ENCODE measurements around the gene RGS2. TPM values are rescaled to one million over a fixed set of nuclear protein-coding genes. Genes with fewer than 3 reads are reported as not detected.

RGS2 gene, protein sequence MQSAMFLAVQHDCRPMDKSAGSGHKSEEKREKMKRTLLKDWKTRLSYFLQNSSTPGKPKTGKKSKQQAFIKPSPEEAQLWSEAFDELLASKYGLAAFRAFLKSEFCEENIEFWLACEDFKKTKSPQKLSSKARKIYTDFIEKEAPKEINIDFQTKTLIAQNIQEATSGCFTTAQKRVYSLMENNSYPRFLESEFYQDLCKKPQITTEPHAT
- 10 to 100 TPM; 16.5 to 28.6 TPM for total RNA-seq

DNA sequence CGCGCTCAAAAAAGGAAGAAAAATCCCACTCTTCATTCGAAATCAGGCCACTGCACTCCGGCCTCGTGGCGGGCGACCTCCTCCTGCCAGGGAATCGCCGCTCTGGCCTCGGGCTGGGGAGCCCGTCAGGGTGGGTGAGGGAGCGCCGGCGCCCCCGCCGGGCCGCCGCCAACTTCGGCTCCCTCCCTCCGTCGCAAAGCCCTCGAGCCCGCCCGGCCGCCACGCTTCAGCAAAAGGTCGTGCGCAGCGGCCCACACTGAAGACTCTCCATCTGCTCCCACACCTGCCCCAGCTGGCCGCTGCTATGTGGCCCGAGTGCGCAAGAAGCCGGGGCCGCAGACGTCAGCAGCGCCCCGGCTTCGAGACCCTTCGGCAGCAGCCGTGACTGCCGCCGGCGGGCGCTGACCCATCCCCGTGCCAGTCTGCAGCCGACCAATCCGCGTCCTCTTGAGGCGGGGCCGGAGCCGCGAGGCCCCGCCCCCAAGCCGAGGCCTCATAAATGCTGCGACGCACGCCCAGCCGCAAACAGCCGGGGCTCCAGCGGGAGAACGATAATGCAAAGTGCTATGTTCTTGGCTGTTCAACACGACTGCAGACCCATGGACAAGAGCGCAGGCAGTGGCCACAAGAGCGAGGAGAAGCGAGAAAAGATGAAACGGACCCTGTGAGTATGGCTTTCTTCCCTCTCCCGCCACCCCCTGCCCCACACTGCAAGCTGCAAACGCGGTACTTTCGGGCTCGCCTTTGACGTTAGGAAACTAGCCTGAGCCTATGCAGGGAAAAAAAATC lies at the start of gene RGS2:
TSS of gene RGS2 (plus strand) at position 522 of the 789 bp plus-strand sequence. CDS start at position 555, 33 bp downstream.
- intact Hi-C loops (cut with DNase I) = loop anchor here (10.0 kb wide), 2 partner anchors 316 to 334 kb away; partner anchors contain the start of gene CDC73
- no peaks in the 10 kb centered on the region for H3K36me3 ChIP-seq

DNA sequence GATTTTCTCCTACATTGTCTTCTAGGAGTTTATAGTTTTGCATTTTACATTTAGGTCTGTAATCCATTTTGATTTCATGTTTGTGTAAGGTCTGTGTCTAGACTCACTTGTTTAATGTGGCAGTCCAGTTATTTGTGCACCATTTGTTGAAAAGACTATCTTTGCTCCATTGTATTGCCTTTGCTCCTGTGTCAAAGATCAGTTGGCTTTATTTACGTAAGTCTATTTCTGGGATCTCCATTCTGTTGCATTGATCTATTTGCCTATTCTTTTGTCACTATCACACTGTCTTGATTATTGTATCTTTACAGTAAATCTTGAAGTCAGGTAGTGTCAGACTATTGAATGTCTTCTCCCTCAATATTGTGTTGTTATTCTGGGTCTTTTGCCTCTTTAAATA lies 49.7 kb upstream of the RGS2 start:
- H3K36me3 ChIP-seq = no peaks in the 10 kb centered on the region
- no peak overlapping the region for H3K27ac ChIP-seq
- no peak for DNase-seq
- H3K9me3 ChIP-seq = no peaks in the 10 kb centered on the region
- no peaks in the 10 kb centered on the region for H3K27me3 ChIP-seq
- no peak overlapping the region for H3K4me3 ChIP-seq
- no peak overlapping the region for H3K9ac ChIP-seq (ENCODE audit: low read depth in 2 of 2, low read length in 2 of 2)
- intact Hi-C loops (cut with DNase I) = no loop called here
- TF ChIP-seq CTCF (IDR thresholded peaks at IDR 0.05) = no peak
- H3K4me1 ChIP-seq = no peaks in the 10 kb centered on the region

More for the DNA sequence above, at the start of gene RGS2:
- Histone ChIP-seq H3K27me3 (no peaks in the 10 kb centered on the region), H3K27ac (peak within 1 kb of the TSS; percentile 88), H3K9ac (ENCODE audit: low read depth in 2 of 2, low read length in 2 of 2) (peak within 1 kb of the TSS; percentile 85 to 86), H3K4me1 (no peaks in the 10 kb centered on the region), H3K9me3 (no peaks in the 10 kb centered on the region), H3K4me3 (peak within 1 kb of the TSS; percentile 68)
- TF ChIP-seq CTCF (IDR thresholded peaks at IDR 0.05) = no peak
- peak; percentile 92 for DNase-seq

GRCh38 chr1:192762265-192762664 lies 46.6 kb upstream of the RGS2 start:
- intact Hi-C loops (cut with DNase I) = no loop called here
- H3K9ac ChIP-seq (ENCODE audit: low read depth in 2 of 2, low read length in 2 of 2) = no peak overlapping the region
- no peaks in the 10 kb centered on the region for H3K27me3 ChIP-seq
- H3K4me3 ChIP-seq = no peak overlapping the region
- no peak for TF ChIP-seq CTCF (IDR thresholded peaks at IDR 0.05)
- no peaks in the 10 kb centered on the region for H3K4me1 ChIP-seq
- H3K27ac ChIP-seq = no peak overlapping the region
- H3K36me3 ChIP-seq = no peaks in the 10 kb centered on the region
- DNase-seq = no peak
- H3K9me3 ChIP-seq = no peaks in the 10 kb centered on the region

- H3K36me3 ChIP-seq = no peaks in the 10 kb centered on the region
- H3K4me3 ChIP-seq = no peak overlapping the region
- H3K27ac ChIP-seq = no peak overlapping the region
- no peaks in the 10 kb centered on the region for H3K27me3 ChIP-seq
- no peak for DNase-seq
- no peak for TF ChIP-seq CTCF (IDR thresholded peaks at IDR 0.05)
- no peaks in the 10 kb centered on the region for H3K4me1 ChIP-seq
- no peaks in the 10 kb centered on the region for H3K9me3 ChIP-seq
- intact Hi-C loops (cut with DNase I) = no loop called here
- no peak overlapping the region for H3K9ac ChIP-seq (ENCODE audit: low read depth in 2 of 2, low read length in 2 of 2)
These were observed 45.6 kb upstream of the RGS2 start for GRCh38 chr1:192763243-192763642.

GRCh38 chr1:192763756-192764155 lies 45.1 kb upstream of the RGS2 start:
- intact Hi-C loops (cut with DNase I) = no loop called here
- no peaks in the 10 kb centered on the region for H3K9me3 ChIP-seq
- no peak for TF ChIP-seq CTCF (IDR thresholded peaks at IDR 0.05)
- no peaks in the 10 kb centered on the region for H3K4me1 ChIP-seq
- no peaks in the 10 kb centered on the region for H3K27me3 ChIP-seq
- H3K9ac ChIP-seq (ENCODE audit: low read depth in 2 of 2, low read length in 2 of 2) = no peak overlapping the region
- H3K4me3 ChIP-seq = no peak overlapping the region
- H3K36me3 ChIP-seq = no peaks in the 10 kb centered on the region
- no peak for DNase-seq
- no peak overlapping the region for H3K27ac ChIP-seq

All from colonic mucosa (tissue), 4 donors.